T follicular helper cell (primary cell): ENCODE measurements around the gene ADGRG4.
"Not testable (repeated sequence)": the region's sequence is repeated elsewhere in the genome, so short reads cannot be mapped to it uniquely, and the experiment has no call there.

Experiments used
- DNase-seq: peaks from one replicate; pipeline ENCODE4 v3.0.0-alpha.2; 2020; ENCODE audit warnings: low read depth

The ADGRG4 gene

GRCh38 chrX:136386173-136386572 lies 85.4 kb downstream of the ADGRG4 start:
- DNase-seq, result no peak

- no peak for DNase-seq
Observed at GRCh38 chrX:136386826-136387225, 86.1 kb downstream of the ADGRG4 start.

- DNase-seq, result no peak
Observed at GRCh38 chrX:136387951-136388502, 87.3 kb downstream of the ADGRG4 start.

GRCh38 chrX:136390921-136391320 lies 90.2 kb downstream of the ADGRG4 start:
- no peak for DNase-seq

GRCh38 chrX:136395271-136395670 lies 94.5 kb downstream of the ADGRG4 start:
- DNase-seq, result no peak

GRCh38 chrX:136397001-136397400 lies 96.2 kb downstream of the ADGRG4 start:
- DNase-seq, result no peak

- no peak for DNase-seq
Observed at GRCh38 chrX:136405126-136405525, 104.4 kb downstream of the ADGRG4 start.

GRCh38 chrX:136417806-136418205 lies 117.0 kb downstream of the ADGRG4 start:
- no peak for DNase-seq

GRCh38 chrX:136421338-136421737 lies 120.6 kb downstream of the ADGRG4 start:
- DNase-seq, result no peak

GRCh38 chrX:136423724-136424123 lies 123.0 kb downstream of the ADGRG4 start:
- no peak for DNase-seq

GRCh38 chrX:136425996-136426395 lies 125.2 kb downstream of the ADGRG4 start:
- no peak for DNase-seq

GRCh38 chrX:136431625-136432024 lies 130.9 kb downstream of the ADGRG4 start:
- DNase-seq, result no peak

GRCh38 chrX:136437774-136438173 lies 137.0 kb downstream of the ADGRG4 start:
- no peak for DNase-seq

- DNase-seq, result no peak
Observed at GRCh38 chrX:136438192-136438591, 137.4 kb downstream of the ADGRG4 start.

- not testable (repeated sequence) for DNase-seq
Observed at GRCh38 chrX:136445674-136446073, 144.9 kb downstream of the ADGRG4 start.

- no peak for DNase-seq
Observed at GRCh38 chrX:136446208-136446607, 145.4 kb downstream of the ADGRG4 start.

- no peak for DNase-seq
Observed at GRCh38 chrX:136447308-136447707, 146.5 kb downstream of the ADGRG4 start.

GRCh38 chrX:136447968-136448367 lies 147.2 kb downstream of the ADGRG4 start:
- DNase-seq, result no peak

GRCh38 chrX:136450050-136450830 lies 149.5 kb downstream of the ADGRG4 start:
- no peak for DNase-seq

- no peak for DNase-seq
Observed at GRCh38 chrX:136452614-136453013, 151.9 kb downstream of the ADGRG4 start.

GRCh38 chrX:136453114-136453513 lies 152.4 kb downstream of the ADGRG4 start:
- DNase-seq, result no peak

- no peak for DNase-seq
Observed at GRCh38 chrX:136453771-136454170, 153.0 kb downstream of the ADGRG4 start.

- no peak for DNase-seq
Observed at GRCh38 chrX:136456133-136456532, 155.4 kb downstream of the ADGRG4 start.
